ENCODE results near the gene VPS35. TPM values are rescaled to one million over a fixed set of nuclear protein-coding genes. Genes with fewer than 3 reads are reported as not detected.

The VPS35 gene
- total and polyA plus RNA-seq, 2 of the 13 experiments (the other 11 are each of a cell fraction or from before 2014, with no cell fraction given), result 30.7 to 136 TPM

GRCh38 chr16:46618516-46618915, 70.5 kb downstream of the VPS35 start:
- Histone ChIP-seq H3K4me2 (ENCODE audit: low read depth, low read length) (no peak overlapping the region), H2AFZ (ENCODE audit: low read length) (no peak overlapping the region), H3K4me3 (replicated peaks in 1 of 3; ENCODE audit: insufficient read depth in 1 of 3, low read depth in 2 of 3, low read length in 3 of 3) (no peak overlapping the region), H3K9me3 (ENCODE audit: low read length) (no peaks in the 10 kb centered on the region), H4K20me1 (ENCODE audit: insufficient read depth, low read length) (no peaks in the 10 kb centered on the region), H3K27me3 (ENCODE audit: control insufficient read depth in 1 of 2, insufficient read depth in 2 of 2, low read length in 2 of 2) (no peaks in the 10 kb centered on the region; a peak in 1 of 5 replicates), H3K79me2 (ENCODE audit: insufficient read depth, low read length) (peaks cover 18% of the 10 kb centered on the region), H3K27ac (ENCODE audit: extremely low read length, insufficient read depth, low read length) (no peak overlapping the region), H3K4me1 (ENCODE audit: insufficient read depth, low read length) (peaks cover 22% of the 10 kb centered on the region), H3K36me3 (replicated peaks in 1 of 2; ENCODE audit: control insufficient read depth in 1 of 2, insufficient read depth in 2 of 2, low read length in 2 of 2) (peaks cover 9 to 39% of the 10 kb centered on the region in 2 experiments), H3K9ac (ENCODE audit: insufficient read depth, low read depth, low read length) (no peak overlapping the region)
- POLR2A ChIA-PET, result no interaction called here
- FAIRE-seq, result no peak
- no TSS peak for BruUV-seq (replicated peaks)
- ATAC-seq, result no peak
- intact Hi-C loops (cut with micrococcal nuclease; ENCODE audit: unreplicated experiment), result no loop called here
- WGBS (ENCODE audit: low lambda C conversion rate), result 98% methylated on average over 4 of the region's 4 CpGs
- CTCF ChIA-PET (ENCODE audit: low intra/inter-chr PET ratio, low total read pairs), result no interaction called here
- no peak for DNase-seq (ENCODE audit: low spot score)
- TF ChIP-seq, protein P1, sequence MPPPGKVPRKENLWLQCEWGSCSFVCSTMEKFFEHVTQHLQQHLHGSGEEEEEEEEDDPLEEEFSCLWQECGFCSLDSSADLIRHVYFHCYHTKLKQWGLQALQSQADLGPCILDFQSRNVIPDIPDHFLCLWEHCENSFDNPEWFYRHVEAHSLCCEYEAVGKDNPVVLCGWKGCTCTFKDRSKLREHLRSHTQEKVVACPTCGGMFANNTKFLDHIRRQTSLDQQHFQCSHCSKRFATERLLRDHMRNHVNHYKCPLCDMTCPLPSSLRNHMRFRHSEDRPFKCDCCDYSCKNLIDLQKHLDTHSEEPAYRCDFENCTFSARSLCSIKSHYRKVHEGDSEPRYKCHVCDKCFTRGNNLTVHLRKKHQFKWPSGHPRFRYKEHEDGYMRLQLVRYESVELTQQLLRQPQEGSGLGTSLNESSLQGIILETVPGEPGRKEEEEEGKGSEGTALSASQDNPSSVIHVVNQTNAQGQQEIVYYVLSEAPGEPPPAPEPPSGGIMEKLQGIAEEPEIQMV (CRISPR knock-in tag; IDR thresholded peaks at IDR 0.05; ENCODE audit: low read depth), result no peak
- no peak for TF ChIP-seq ZNF549 (CRISPR knock-in tag; IDR thresholded peaks at IDR 0.05)
- no peak for TF ChIP-seq ZNF83 (CRISPR knock-in tag; IDR thresholded peaks at IDR 0.05; ENCODE audit: borderline replicate concordance)
- TF ChIP-seq, protein P2, sequence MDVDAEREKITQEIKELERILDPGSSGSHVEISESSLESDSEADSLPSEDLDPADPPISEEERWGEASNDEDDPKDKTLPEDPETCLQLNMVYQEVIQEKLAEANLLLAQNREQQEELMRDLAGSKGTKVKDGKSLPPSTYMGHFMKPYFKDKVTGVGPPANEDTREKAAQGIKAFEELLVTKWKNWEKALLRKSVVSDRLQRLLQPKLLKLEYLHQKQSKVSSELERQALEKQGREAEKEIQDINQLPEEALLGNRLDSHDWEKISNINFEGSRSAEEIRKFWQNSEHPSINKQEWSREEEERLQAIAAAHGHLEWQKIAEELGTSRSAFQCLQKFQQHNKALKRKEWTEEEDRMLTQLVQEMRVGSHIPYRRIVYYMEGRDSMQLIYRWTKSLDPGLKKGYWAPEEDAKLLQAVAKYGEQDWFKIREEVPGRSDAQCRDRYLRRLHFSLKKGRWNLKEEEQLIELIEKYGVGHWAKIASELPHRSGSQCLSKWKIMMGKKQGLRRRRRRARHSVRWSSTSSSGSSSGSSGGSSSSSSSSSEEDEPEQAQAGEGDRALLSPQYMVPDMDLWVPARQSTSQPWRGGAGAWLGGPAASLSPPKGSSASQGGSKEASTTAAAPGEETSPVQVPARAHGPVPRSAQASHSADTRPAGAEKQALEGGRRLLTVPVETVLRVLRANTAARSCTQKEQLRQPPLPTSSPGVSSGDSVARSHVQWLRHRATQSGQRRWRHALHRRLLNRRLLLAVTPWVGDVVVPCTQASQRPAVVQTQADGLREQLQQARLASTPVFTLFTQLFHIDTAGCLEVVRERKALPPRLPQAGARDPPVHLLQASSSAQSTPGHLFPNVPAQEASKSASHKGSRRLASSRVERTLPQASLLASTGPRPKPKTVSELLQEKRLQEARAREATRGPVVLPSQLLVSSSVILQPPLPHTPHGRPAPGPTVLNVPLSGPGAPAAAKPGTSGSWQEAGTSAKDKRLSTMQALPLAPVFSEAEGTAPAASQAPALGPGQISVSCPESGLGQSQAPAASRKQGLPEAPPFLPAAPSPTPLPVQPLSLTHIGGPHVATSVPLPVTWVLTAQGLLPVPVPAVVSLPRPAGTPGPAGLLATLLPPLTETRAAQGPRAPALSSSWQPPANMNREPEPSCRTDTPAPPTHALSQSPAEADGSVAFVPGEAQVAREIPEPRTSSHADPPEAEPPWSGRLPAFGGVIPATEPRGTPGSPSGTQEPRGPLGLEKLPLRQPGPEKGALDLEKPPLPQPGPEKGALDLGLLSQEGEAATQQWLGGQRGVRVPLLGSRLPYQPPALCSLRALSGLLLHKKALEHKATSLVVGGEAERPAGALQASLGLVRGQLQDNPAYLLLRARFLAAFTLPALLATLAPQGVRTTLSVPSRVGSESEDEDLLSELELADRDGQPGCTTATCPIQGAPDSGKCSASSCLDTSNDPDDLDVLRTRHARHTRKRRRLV (CRISPR knock-in tag; IDR thresholded peaks at IDR 0.05), result no peak
- TF ChIP-seq ZNF678 (CRISPR knock-in tag; IDR thresholded peaks at IDR 0.05), result no peak
- no peak for TF ChIP-seq PHF8 (CRISPR knock-in tag; IDR thresholded peaks at IDR 0.05)
- TF ChIP-seq MED8 (CRISPR knock-in tag; IDR thresholded peaks at IDR 0.05; ENCODE audit: insufficient replicate concordance), result no peak
- TF ChIP-seq TFE3 (CRISPR knock-in tag; IDR thresholded peaks at IDR 0.05), result no peak
- in situ Hi-C loops (cut with HindIII; ENCODE audit: extremely low pct_ligation_motif_present, low pct_unique_long_range_greater_than_20kb), result no loop called here
